Measurements from ENCODE around the gene CYB5D1.
"Not testable (repeated sequence)": the region's sequence is repeated elsewhere in the genome, so short reads cannot be mapped to it uniquely, and the experiment has no call there.

Gene CYB5D1, protein sequence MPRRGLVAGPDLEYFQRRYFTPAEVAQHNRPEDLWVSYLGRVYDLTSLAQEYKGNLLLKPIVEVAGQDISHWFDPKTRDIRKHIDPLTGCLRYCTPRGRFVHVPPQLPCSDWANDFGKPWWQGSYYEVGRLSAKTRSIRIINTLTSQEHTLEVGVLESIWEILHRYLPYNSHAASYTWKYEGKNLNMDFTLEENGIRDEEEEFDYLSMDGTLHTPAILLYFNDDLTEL

GRCh38 chr17:7857713-7858521, at the start of gene CYB5D1:
Gene CYB5D1, plus strand, starts transcription at chr17:7858003. Its CDS starts 132 bp downstream, at chr17:7858135.
- peak; percentile 85 for DNase-seq (ENCODE audit: low read depth, low spot score)

DNA sequence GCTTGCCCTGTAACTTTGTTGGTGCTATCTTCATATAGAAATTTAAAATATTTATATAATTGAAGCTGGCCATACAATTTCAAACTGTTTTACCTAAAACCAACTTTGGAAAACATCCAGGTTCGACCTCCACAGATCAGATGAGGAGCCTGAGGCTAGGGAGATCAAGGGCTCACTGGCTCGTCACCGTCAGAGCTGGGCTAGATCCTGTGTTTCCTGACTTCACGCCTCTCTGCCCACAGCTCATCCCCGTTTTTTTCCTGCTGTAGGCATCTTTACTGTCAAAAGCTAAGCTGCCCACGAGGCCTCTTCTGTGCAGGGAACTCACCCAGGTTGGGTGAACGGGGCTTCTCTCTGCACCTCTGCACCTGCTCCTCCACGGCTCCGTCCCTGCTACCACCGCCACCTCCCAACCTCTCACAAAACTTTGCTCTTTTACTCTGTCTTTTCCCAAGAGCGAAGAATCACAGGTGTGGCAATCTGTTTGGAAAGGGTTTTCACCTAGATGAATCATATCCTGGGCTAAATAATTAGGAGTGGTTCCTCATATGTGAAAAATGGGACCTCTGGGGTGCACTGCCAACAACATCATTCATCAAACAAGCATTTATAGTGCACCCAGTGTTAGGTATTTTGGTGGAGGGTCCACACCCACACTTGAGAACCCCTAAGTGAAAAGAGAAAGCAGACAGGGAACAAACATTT, 48.6 kb upstream of the CYB5D1 start:
- no peak for DNase-seq (ENCODE audit: low read depth, low spot score)

DNA sequence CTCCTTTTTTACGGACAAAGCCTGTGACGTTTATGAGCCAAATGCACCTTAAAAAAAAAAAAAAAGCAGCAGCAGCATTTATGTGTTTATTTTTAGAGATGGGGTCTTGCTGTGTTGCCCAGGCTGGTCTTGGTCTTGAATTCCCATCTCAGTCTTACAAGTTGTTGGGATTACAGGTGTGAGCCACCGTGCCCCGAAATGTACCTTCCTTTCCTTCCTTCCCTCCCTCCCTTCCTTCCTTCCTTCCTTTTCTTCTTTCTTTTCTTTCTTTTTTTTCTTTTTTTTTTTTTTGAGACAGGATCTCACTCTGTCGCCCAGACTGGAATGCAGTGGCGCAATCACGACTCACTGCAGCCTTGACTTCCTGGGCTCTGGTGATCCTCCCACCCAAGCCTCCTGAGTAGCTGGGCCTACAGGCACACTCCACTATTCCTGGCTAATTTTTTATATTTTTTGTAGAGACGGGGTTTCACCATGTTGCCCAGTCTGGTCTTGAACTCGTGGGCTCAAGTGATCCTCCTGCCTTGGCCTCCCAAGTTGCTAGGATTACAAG, 47.9 kb upstream of the CYB5D1 start:
- DNase-seq (ENCODE audit: low read depth, low spot score): not testable (repeated sequence)

- no peak for DNase-seq (ENCODE audit: low read depth, low spot score)
Observed at GRCh38 chr17:7811251-7811650, 46.6 kb upstream of the CYB5D1 start.

DNA sequence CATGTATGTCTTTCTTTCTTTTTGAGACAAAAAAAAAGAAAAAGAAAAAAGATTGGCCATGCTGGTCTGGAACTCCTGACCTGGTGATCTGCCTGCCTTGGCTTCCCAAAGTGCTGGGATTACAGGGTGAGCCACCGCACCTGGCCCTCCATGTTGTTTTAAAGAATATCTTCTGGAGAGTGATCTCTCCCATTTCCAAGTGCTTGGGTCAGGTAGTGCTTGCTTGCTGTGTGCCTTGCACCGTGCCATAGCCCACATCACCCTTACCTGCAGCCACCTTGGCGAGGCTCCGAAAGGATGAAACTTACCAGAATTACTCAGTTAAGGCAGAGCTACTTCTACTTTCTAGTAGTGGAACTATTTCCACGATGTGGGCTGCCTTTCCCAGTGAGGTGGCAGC, 42.8 kb upstream of the CYB5D1 start:
- DNase-seq (ENCODE audit: low read depth, low spot score): no peak

GRCh38 chr17:7816926-7817642, 40.7 kb upstream of the CYB5D1 start:
- DNase-seq (ENCODE audit: low read depth, low spot score): no peak

GRCh38 chr17:7817643-7817964, 40.2 kb upstream of the CYB5D1 start:
- no peak for DNase-seq (ENCODE audit: low read depth, low spot score)

GRCh38 chr17:7818026-7818425, 39.8 kb upstream of the CYB5D1 start:
- no peak for DNase-seq (ENCODE audit: low read depth, low spot score)

- no peak for DNase-seq (ENCODE audit: low read depth, low spot score)
Observed at GRCh38 chr17:7818746-7819645, 38.8 kb upstream of the CYB5D1 start.

DNA sequence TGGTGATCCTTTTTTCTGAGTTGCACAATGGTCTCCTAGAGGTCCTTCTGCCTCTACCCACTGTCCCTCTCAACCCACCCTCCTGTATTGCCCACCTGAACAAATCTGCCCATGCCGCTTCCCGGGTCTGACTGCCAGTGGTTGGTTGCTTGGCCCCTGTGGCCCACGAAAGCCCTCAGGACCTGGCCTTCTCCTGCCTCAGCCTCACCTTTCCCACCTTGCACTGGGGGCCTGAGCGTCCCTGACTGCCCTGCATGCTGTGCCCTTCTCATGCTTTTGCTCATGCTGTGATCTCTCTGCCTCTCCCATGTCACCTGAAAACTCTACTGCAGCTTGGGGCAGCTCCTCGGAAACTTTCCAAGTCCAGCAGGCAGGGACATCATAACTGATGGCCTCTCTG, 37.6 kb upstream of the CYB5D1 start:
- DNase-seq (ENCODE audit: low read depth, low spot score): no peak

GRCh38 chr17:7822126-7822525, 35.7 kb upstream of the CYB5D1 start:
- DNase-seq (ENCODE audit: low read depth, low spot score): no peak

DNA sequence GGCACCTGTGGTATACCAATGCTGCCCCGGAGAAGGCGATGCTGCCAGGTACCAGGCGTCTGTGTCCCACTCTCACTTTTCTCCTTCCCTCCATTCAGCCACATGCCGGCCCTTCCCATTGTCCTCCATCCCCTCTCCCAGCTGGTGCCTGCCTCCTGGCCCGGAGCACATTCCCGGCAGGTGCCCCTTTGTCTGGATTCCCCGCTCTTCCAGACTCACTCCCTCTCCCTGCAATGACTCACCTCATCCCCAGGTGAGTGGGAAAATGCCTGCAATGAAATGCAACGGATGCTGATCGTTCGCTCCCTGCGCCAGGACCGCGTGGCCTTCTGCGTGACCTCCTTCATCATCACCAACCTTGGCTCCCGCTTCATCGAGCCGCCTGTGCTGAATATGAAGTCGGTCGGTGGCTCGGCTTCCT, 34.2 kb upstream of the CYB5D1 start:
- DNase-seq (ENCODE audit: low read depth, low spot score): no peak

- DNase-seq (ENCODE audit: low read depth, low spot score): no peak
Observed at GRCh38 chr17:7824021-7824924, 33.5 kb upstream of the CYB5D1 start.

DNA sequence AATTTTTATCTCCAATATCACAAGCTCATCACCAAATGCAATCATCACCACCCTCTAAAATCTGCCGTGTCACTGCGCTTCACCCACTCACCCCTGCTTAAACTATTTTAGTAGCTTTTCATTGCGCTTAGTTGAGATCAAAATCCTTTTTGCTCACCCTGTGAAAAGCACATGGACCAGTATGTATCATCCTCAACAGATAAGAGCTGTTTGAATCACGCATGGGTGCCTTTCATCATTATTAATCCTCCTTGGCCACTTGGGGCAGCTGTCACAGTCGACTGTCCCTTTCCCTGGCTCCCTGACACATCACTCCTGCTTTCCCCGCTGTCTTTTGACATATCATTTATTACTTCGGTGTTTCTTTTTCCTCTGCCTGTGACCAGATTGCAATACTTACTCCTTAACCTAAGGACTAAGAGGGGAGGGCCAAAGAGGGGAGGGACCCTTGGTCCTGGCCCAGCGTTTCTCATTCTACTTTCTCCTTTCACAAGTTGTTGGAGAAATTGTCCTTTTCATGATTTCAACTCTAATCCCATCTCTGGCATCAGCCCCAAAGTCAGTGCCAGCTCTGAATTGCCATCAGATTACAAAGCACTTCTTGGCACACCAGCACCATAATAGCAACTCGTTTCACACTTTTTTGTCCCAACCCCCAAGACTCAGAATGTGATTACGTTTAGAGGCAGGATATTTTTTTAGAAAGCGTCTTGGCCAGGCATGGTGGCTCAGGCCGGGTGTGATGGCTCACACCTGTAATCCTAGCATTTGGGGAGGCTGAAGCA, 32.4 kb upstream of the CYB5D1 start:
- no peak for DNase-seq (ENCODE audit: low read depth, low spot score)

GRCh38 chr17:7830616-7831015, 27.2 kb upstream of the CYB5D1 start:
- no peak for DNase-seq (ENCODE audit: low read depth, low spot score)

- no peak for DNase-seq (ENCODE audit: low read depth, low spot score)
Observed at GRCh38 chr17:7831233-7831632, 26.6 kb upstream of the CYB5D1 start.

- no peak for DNase-seq (ENCODE audit: low read depth, low spot score)
Observed at GRCh38 chr17:7832431-7832830, 25.4 kb upstream of the CYB5D1 start.

DNA sequence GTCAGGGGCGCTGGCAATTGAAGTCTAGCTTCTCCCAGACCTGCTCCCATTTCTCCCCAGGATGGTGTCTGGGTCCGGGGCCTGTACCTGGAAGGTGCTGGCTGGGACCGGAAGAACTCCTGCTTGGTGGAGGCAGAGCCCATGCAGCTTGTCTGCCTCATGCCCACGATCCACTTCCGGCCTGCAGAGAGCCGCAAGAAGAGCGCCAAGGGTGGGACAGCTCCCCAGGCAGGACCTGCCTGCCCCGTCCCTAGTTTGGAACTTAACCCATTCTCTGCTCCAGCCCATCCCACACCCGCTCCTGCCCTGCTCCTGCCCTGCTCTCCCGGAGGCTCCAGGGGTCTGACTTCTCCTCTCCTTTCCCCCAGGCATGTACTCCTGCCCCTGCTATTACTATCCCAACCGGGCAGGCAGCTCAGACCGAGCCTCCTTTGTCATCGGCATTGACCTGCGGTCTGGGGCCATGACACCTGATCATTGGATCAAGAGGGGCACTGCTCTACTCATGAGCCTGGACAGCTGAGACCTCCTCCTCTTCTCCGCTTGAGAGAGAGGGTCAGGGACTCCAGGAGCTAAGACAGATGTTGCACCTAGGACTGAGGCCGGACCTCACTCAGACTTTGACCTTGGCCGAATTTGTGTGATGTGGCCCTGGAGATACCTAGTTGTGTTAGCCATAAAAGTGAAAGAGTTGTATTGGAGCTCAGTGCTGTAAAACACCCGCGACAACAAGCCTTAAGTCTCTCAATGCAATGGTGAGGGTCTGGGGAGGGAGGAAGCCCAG, 24.6 kb upstream of the CYB5D1 start:
- DNase-seq (ENCODE audit: low read depth, low spot score): no peak
